GM18873 (cell line): ENCODE results near the gene SESN2.

ENCODE experiments used
- ATAC-seq: cut with Tn5 transposase; IDR thresholded peaks from one replicate; pipeline ENCODE4 v1.9.1; 2021; ENCODE audit warnings: mild to moderate bottlenecking, moderate library complexity, moderate number of reproducible peaks; ENCODE audit not compliant: unreplicated experiment, low FRiP score

Gene SESN2

GRCh38 chr1:28249013-28249865 is 10.1 kb upstream of the SESN2 start:
- ATAC-seq = no peak

- ATAC-seq = no peak
Measured at GRCh38 chr1:28249866-28250295, 9.4 kb upstream of the SESN2 start.

GRCh38 chr1:28256197-28256827 is 3.0 kb upstream of the SESN2 start:
- ATAC-seq = no peak

GRCh38 chr1:28257736-28258135 is 1.6 kb upstream of the SESN2 start:
- no peak for ATAC-seq

GRCh38 chr1:28258628-28259251 is 578 bp upstream of the SESN2 start:
- no peak for ATAC-seq

GRCh38 chr1:28259934-28260802 is 850 bp downstream of the SESN2 start:
- no peak for ATAC-seq

GRCh38 chr1:28260803-28261174 is 1.5 kb downstream of the SESN2 start:
- no peak for ATAC-seq

- ATAC-seq = no peak
Measured at GRCh38 chr1:28264897-28265296, 5.6 kb downstream of the SESN2 start.

- ATAC-seq = no peak
Measured at GRCh38 chr1:28265577-28265976, 6.3 kb downstream of the SESN2 start.

GRCh38 chr1:28266920-28267322 is 7.6 kb downstream of the SESN2 start:
- no peak for ATAC-seq

GRCh38 chr1:28267633-28268032 is 8.3 kb downstream of the SESN2 start:
- no peak for ATAC-seq

- ATAC-seq = no peak
Measured at GRCh38 chr1:28269529-28269928, 10.2 kb downstream of the SESN2 start.

- ATAC-seq = no peak
Measured at GRCh38 chr1:28272215-28272852, 13.0 kb downstream of the SESN2 start.

- ATAC-seq = no peak
Measured at GRCh38 chr1:28273216-28273860, 14.0 kb downstream of the SESN2 start.

GRCh38 chr1:28278763-28279162 is 19.4 kb downstream of the SESN2 start:
- ATAC-seq = no peak

GRCh38 chr1:28279721-28280120 is 20.4 kb downstream of the SESN2 start:
- ATAC-seq = no peak

GRCh38 chr1:28280501-28280900 is 21.2 kb downstream of the SESN2 start:
- ATAC-seq = no peak

- ATAC-seq = no peak
Measured at GRCh38 chr1:28280977-28281381, 21.7 kb downstream of the SESN2 start.

- ATAC-seq = no peak
Measured at GRCh38 chr1:28281608-28282425, 22.5 kb downstream of the SESN2 start.
